HG02798 (cell line): ENCODE data around the gene PI4K2A.

Source experiments
- ATAC-seq: cut with Tn5 transposase; IDR thresholded peaks from one replicate; pipeline ENCODE4 v1.9.1; 2021; ENCODE audit warnings: mild to moderate bottlenecking; ENCODE audit not compliant: unreplicated experiment, poor library complexity

Gene PI4K2A

DNA sequence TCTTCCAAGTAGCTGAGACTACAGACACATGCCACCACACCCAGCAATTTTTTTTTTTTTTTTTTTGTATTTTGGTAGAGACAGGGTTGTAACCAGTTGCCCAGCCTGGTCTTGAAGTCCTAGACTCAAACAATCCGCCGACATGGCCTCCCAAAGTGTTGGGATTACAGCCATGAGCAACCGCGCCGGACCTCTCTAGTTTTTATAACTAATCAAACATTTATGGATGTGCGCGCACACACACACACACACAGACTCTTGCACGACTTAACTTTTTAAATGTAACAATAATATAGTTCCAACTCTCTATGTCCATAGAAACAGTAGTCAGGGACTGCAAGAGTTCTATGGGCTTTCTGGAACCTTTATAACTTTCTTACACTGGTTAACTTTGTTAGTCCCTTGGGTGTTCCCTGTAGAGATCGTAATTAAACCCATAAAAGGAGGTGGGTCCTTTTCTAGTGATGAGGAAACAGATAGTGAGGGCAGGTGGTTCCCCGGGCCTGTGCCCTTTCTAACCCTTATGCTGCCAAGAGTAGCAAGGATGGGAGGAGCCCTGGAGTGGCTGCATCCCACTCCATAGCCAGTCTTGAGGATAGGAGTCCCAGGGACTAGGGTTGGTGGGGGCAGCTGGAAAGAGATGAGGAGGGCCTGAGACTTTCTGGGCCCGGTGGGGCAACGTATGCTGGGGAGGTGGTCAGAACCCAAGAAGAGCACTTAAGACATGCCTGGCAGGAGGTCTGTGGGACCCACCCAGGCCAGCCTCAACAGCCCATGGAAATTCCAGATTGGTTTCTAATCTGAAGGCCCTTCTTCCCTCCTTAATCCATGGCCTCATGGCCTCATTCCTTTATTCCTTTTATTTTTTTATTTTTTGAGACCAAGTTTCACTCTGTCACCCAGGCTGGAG, 81.7 kb downstream of the PI4K2A start:
- ATAC-seq: no peak

DNA sequence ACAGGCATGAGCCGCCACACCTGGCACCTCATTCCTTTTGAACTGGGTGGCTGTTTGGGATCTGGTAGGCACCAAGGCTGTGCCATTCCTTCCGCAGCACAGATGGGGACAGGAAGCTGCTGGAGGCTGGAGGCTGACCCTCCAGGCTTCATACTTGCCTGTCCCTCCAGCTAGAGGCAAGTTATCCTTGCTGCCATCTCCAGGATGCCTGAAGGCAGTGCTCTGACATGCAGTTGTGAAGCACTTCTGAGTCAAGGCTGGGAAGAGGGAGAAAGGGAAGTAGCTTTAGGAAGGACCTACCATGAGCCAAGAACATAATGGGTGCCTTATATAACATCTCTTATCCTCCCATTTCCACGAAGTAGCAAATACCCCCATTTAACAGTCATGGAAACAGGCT, 82.5 kb downstream of the PI4K2A start:
- no peak for ATAC-seq

DNA sequence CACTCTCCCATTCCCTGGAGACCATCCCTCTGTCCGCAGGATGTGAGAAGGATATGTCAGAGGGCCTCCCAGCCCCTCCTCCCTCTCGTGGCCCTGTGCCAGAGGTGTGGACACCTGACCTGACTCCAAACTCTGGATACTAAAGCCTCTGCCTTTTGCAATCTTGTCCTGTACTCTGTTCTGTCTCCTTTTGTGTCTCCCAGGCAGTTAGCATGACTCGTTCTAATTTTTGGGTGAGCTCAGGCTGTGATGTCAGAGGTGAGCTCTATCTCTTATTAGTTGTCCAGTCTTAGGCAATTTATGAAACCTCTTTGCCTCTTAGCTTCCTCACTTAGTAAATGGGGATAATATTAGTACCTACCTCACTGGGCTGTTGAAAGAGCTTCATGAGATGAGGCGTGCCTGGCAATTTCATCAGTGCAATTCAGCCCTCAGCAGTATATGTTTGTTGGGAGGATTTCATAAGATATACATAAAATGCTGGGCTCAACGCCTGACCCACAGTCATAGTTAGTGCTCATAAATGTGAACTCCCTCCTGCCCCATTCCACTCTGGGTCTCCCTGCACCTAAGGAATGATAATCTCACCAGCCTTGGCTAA, 84.0 kb downstream of the PI4K2A start:
- no peak for ATAC-seq
